ENCODE measurements around the gene S100A4. TPM values are rescaled to one million over a fixed set of nuclear protein-coding genes. Genes with fewer than 3 reads are reported as not detected.
"Not testable (repeated sequence)": the region's sequence is repeated elsewhere in the genome, so short reads cannot be mapped to it uniquely, and the experiment has no call there.

S100A4 gene
- polyA plus RNA-seq, 4 donors: 31.2 to 62.0 (median 37.8) TPM

DNA sequence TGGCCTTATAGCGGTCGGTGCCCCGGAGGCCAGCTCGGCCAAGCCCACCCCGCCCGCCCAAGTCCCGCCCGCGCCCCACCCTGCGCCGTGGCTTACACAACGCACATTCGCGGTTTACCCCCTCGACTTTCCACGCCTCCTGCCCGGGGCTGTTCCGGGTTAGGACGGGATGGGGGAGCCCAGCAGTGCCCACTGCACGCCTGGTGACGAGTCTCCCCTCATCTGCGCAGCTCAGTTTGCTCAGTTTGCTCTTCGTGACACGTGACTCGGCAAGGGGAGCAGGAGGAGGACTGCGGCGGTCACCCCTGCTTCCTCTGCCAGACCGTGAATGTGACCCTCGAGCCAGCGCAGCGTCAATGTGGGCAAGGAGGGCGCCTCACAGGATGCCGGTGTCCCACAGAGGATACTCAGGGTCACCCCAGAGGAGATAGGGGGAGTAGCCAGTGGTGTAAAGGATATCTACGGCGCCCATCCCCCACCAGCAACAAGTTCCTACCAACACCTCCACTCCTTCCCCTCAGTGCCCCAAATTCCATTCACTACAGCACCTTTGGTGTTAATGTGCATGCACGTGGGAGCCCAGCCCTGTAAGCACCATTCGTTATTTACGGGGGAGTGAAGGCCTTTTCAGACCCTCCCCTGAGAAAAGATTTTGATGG lies 9.5 kb downstream of the S100A4 start:
- peak in 1 of 4 donors; percentile 57 for DNase-seq (ENCODE audit: low read depth in 4 of 4, low spot score in 3 of 4)

GRCh38 chr1:153535242-153536011 lies 10.2 kb downstream of the S100A4 start, which contains the start of gene S100A6:
Gene S100A6, minus strand, starts transcription at chr1:153535991. Its CDS starts 652 bp downstream, at chr1:153535339.
- DNase-seq (ENCODE audit: low read depth in 4 of 4, low spot score in 3 of 4): no peak

- DNase-seq (ENCODE audit: low read depth in 4 of 4, low spot score in 3 of 4): no peak
These were observed 10.7 kb downstream of the S100A4 start for GRCh38 chr1:153534925-153535241.

DNA sequence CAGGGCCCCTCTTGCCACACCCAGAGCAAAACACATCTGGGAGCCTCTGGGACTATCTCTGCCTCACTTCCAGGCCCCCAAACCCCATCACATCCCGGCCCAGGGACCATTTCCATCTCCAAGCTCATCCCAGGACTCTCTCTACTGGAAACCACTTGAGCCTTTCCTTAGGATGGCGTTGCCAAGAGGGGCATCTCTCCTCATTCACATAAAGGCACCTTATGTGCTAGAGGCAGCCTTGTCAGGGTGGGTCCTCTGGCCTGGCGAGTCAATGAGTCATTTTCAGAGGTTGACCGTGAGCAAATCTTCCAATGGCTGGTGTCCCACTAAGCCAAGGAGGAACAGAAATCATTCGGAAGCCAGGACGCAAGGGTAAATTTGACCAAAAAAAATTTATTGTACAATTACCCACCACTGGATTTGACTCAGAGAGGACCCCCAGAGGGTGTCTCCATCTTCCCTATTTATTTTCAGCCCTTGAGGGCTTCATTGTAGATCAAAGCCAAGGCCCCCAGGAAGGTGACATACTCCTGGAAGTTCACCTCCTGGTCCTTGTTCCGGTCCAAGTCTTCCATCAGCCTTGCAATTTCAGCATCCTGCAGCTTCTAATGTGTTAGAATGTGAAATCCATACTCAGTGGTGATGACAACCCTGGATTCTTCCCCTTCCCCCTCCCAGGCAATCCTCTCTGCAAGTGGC lies 11.2 kb downstream of the S100A4 start:
- DNase-seq (ENCODE audit: low read depth in 4 of 4, low spot score in 3 of 4): no peak

DNA sequence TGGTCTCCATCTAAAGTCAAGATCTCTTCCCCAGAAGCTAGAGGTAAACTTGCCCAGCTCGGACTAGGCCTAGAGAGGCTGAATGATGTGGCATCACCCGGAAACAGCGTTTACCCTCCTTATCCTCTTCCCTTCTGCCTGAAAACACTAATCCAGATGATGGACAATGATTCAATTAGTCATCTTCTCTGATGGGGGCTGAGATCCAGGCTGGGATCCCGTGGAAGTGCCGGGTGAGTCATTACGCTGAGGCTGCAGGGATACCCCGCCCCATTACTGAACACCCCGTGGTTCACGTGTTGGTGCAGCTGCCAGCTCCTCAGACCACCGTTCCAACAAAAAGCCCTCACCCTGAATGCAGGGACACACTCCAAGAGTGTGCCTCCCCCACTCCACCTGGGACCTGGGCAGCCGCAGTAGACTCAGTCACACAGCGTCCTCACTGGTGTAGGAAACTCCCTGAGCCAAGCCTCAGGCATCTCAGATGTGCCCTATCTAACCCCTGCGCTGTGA lies 11.9 kb downstream of the S100A4 start:
- DNase-seq (ENCODE audit: low read depth in 4 of 4, low spot score in 3 of 4): no peak

GRCh38 chr1:153532769-153533599 lies 12.6 kb downstream of the S100A4 start:
- peak; percentile 66 to 76 (median 70) for DNase-seq (ENCODE audit: low read depth in 4 of 4, low spot score in 3 of 4)

- no peak for DNase-seq (ENCODE audit: low read depth in 4 of 4, low spot score in 3 of 4)
These were observed 13.4 kb downstream of the S100A4 start for GRCh38 chr1:153532181-153532580.

- DNase-seq (ENCODE audit: low read depth in 4 of 4, low spot score in 3 of 4): no peak
These were observed 14.0 kb downstream of the S100A4 start for GRCh38 chr1:153531638-153532037.

- DNase-seq (ENCODE audit: low read depth in 4 of 4, low spot score in 3 of 4): no peak
These were observed 17.9 kb downstream of the S100A4 start for GRCh38 chr1:153527683-153528040.

- no peak for DNase-seq (ENCODE audit: low read depth in 4 of 4, low spot score in 3 of 4)
These were observed 18.5 kb downstream of the S100A4 start for GRCh38 chr1:153527023-153527682.

GRCh38 chr1:153526132-153526543 lies 19.5 kb downstream of the S100A4 start:
- no peak for DNase-seq (ENCODE audit: low read depth in 4 of 4, low spot score in 3 of 4)

- no peak for DNase-seq (ENCODE audit: low read depth in 4 of 4, low spot score in 3 of 4)
These were observed 20.4 kb downstream of the S100A4 start for GRCh38 chr1:153525088-153525728.

- DNase-seq (ENCODE audit: low read depth in 4 of 4, low spot score in 3 of 4): not testable (repeated sequence)
These were observed 23.1 kb downstream of the S100A4 start for GRCh38 chr1:153522353-153523048.

DNA sequence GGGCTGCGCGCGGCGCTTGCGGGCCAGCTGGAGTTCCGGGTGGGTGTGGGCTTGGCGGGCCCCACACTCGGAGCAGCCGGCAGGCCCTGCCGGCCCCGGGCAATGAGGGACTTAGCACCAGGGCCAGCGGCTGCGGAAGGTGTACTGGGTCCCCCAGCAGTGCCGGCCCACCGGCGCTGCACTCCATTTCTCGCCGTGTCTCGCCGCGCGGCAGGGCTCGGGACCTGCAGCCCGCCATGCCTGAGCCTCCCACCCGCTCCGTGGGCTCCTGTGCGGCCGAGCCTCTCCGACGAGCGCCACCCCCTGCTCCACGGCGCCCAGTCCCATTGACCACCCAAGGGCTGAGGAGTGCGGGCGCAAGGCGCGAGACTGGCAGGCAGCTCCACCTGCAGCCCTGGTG lies 23.8 kb downstream of the S100A4 start:
- not testable (repeated sequence) for DNase-seq (ENCODE audit: low read depth in 4 of 4, low spot score in 3 of 4)

DNA sequence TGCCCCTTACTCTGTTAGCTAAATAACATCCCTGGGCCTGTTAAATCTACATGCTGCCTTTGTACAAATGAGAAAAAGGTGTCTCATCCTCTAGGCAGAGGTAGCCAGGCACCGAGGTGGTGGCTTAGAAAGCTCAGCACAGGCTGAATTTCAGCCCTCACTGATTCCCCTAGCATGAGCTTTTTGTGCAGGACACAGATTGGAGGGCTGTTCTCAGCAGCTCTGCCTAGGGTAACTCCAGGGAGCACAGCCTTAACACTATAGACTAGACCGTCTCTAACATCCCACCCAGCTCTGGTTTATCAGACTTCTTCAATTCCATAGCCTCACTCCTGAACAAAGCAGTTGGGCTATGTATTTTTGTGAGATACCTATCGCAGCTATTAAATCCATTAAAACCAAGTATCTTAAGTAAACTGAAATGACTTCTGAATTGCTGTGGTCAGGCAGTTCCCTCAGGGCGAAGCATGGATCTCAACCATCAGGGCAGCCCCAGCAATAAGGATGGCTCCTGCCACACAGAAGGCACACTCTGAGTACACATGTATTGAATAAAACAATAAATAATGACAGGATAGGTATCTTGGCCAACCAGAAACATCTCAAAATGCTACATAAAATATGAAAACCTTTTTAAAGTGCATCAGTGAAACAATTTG lies 24.7 kb downstream of the S100A4 start:
- DNase-seq (ENCODE audit: low read depth in 4 of 4, low spot score in 3 of 4): no peak

DNA sequence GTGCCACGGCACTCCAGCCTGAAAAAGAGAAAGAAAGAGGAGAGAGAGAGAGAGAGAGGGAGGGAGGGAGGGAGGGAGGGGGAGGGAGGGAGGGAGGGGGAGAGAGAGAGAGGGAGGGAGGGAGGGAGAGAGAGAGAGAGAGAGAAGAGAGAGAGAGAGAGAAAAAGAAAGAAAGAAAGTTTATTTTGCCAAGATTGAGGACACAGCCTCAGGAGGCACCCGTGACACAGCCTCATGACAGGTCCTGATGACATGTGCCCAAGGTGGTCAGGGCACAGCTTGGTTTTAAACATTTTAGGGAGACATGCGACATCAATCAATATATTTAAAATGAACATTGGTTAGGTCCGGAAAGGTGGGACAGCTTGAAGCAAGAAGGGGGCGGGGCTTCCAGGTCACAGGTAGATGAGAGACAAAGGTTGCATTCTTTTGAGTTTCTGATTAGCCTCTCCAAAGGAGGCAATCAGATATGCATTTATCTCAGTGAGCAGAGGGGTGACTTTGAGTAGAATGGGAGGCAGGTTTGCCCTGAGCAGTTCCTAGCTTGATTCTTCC lies 25.4 kb downstream of the S100A4 start:
- not testable (repeated sequence) for DNase-seq (ENCODE audit: low read depth in 4 of 4, low spot score in 3 of 4)

DNA sequence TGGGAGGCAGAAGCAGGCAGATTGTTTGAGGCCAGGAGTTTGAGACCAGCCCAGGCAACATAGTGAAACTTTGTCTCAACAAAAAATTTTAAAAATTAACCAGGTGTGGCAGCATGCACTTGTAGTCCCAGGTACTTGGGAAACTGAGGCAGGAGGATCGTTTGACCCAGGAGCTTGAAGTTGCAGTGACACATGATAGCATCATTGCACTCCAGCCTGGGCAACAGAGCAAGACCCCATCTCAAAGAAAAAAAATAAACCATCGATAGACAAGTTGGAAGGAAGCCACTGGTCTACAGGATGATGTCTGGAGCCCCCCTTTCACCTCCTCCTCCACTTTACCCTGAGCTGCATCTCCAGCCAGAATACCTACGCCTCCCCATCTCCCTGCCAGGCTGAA lies 26.4 kb downstream of the S100A4 start:
- no peak for DNase-seq (ENCODE audit: low read depth in 4 of 4, low spot score in 3 of 4)
